ENCODE data around the gene CCR5AS.
"Not testable (repeated sequence)": the region's sequence is repeated elsewhere in the genome, so short reads cannot be mapped to it uniquely, and the experiment has no call there.

Gene CCR5AS

GRCh38 chr3:46405301-46406019 lies 1.4 kb downstream of the CCR5AS start:
- DNase-seq (ENCODE audit: low read depth), result no peak

DNA sequence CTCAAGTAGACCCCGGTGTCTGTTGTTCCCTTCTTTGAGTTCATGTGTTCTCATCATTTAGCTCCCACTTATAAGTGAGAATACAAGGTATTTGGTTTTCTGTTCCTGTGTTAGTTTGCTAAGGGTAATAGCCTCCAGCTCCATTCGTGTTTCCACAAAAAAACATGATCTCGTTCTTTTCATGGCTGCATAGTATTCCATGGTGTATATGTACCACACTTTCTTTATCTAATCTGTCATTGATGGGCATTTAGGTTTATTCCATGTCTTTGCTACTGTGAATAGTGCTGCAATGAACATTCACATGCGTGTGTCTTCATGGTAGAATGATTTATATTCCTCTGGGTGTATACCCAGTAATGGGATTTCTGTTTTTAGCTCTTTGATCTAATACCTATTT lies 4.0 kb downstream of the CCR5AS start:
- not testable (repeated sequence) for DNase-seq (ENCODE audit: low read depth)

GRCh38 chr3:46401579-46401978 lies 5.3 kb downstream of the CCR5AS start:
- DNase-seq (ENCODE audit: low read depth), result no peak

DNA sequence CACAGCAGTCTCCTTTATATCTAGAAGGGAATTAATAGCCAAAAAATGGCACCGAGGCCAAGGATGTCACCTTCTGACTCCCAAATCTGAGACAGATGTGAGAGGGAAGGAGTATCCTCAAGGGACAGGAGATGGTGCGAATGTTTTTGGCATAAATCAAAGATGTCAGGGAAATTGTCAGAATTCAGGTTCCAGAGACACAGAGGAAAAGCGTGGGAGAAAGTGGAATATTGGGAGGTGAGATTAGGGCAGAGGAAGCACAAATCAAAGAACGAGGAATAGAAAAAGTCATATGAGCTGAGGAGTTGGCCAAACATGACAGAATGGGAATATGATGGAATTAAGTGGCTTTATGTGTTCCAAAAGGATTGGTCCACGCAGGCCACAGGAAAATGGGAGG lies 6.0 kb downstream of the CCR5AS start:
- DNase-seq (ENCODE audit: low read depth), result no peak

- DNase-seq (ENCODE audit: low read depth), result peak; percentile 69
Measured at GRCh38 chr3:46400000-46400734, 6.7 kb downstream of the CCR5AS start.

DNA sequence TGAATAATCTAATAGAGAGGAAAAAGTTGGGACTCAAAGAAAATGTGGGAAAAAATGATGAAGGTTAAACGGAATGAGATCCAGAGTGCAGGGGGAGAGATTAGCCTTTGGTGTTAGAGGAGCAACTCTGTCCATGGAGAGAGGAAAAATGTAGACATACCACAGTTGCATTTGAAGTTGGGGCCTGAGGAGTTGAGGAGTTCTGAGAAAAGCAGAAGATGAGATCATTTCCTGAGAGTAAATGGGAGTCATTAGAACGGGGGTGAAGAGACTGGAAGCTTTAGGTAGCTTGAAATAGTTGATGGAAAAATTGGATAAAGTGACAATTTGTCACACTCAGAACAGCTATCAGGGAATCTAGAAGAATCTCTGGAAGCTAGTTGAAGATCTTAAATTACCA lies 7.3 kb downstream of the CCR5AS start:
- DNase-seq (ENCODE audit: low read depth), result no peak

- DNase-seq (ENCODE audit: low read depth), result no peak
Measured at GRCh38 chr3:46399098-46399497, 7.8 kb downstream of the CCR5AS start.

GRCh38 chr3:46398186-46398955 lies 8.5 kb downstream of the CCR5AS start:
- DNase-seq (ENCODE audit: low read depth), result no peak

- no peak for DNase-seq (ENCODE audit: low read depth)
Measured at GRCh38 chr3:46397111-46397510, 9.8 kb downstream of the CCR5AS start.

DNA sequence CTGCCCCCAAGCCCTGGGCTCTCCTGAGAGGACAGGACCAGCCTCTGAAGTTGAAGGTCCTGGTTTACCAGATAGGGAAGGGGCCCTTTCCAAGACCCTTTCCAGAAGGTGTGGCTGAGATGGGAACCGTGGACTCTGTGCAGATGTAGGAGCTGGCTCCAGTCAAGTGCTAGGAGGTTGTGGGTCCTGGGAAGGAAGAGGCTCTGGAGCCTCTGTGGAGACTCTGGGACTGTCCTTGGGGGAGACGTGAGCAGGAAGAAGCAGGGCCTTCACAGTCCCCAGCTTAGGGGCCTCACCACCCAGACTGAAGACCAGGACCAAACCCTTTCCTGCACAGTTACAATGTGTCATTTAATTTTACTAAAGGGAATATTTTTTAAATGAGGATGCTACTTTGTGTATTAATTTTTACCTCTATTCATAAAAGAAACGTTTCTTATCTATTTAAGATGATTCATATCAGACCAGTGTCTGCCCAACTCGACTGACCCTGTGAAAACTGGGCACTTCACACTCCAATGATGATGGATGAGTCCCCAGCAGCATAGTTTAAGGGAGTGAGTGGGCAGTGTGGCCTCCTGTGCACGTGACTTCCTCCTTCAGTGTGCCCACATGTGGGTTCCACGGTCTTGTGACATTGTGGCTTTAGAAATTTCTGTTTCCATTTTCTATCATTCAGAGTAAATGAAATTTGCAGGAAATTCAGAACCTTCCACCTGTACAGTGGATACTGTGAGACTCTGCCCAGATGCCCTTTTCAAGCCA lies 10.9 kb downstream of the CCR5AS start:
- DNase-seq (ENCODE audit: low read depth), result no peak

DNA sequence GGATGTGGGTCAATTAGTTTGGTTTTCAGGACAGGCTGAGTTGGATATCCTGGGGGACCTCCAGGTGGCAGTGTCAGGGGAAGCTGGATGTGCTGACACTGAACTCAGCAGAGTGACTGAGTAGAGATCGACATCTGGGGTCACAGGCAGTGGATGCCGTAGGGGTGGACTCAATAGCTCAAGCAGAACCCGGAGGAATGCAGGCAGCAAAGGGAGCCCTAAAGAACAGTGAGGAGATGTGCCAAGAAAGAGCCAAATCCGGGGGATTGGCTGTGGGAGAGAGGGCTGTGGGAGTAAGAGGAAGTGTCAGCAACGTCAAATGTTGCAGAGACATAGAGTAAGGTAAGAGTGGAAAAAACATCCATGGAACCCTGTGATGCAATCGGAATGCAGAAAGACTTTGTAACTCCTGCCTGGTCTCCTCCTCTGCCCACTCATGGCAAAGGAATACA lies 11.6 kb downstream of the CCR5AS start:
- DNase-seq (ENCODE audit: low read depth), result no peak

DNA sequence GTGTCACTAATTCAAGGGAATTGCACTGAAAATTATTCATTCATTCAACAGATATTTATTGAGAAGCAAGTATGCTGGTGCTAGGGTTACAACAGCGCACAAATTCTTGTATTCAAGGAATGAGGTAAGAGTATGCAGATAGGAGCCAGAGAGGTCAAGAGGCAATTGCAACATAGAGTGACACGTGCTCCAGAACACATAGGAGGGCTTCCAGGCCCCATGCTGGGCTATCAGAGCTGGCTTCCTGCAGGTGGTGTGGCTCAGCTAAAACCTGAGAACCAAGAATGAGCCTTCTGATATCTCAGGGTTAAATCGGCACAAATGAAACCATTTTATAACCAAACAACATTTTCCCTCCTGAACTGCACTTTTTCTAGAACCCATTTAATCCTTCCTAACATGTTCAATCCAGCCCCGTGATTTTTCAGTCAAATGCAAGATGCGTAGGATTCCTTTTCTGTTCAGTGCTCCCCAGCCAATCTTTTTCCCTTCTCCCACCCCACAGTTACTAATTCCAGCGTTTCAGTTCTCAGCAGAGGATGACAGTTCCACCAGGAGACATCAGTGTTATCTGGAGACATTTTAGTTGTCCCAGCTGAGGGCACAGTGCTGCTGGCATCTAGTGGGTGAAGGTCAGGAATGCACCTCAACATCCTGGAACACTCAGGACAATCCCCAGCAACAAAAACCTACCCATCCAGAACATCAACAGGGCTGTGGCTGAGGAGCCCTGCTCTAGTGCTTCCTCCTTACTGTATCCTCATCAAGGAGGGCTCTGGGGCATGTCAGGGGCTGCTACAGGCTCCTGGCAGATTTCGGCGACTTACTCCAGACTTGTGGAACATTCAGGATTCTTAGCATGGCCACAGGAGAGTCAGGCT lies 13.1 kb downstream of the CCR5AS start:
- no peak for DNase-seq (ENCODE audit: low read depth)

DNA sequence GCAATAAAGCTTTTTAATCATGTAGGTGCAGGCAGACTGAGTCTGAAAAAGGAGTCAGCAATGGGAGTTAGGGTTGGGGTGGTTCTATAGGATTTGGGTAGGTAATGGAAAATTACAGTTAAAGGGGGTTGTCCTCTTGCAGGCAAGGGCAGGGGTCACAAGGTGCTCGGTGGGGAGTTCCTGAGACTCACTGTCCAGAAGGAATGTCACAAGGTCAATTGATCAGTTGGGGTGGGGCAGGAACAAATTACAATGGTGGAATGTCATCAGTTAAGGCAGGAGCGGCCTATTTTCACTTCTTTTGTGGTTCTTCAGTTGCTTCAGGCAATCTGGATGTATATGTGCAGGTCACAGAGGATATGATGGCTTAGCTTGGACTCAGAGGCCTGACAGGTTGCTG lies 13.9 kb downstream of the CCR5AS start:
- DNase-seq (ENCODE audit: low read depth), result no peak

DNA sequence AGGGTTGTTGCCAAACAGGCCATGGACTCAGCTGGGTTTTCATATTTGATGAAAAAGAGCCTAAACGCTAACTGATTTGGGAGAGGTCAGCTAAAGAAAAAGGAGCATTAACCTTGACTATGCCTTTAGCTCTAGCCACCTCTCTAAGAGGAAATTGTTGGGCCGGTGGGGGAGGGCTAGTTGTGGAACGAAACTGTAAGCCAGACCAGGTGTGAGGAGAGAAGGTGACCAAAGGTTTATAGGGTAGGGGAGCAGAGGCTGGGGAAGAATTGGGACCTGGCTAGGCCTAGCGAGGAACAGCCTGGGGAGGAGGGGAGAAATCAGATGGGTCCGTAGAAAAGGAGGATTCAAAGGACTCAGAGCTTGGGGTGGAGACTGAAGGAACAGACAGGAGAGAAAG lies 15.3 kb downstream of the CCR5AS start:
- not testable (repeated sequence) for DNase-seq (ENCODE audit: low read depth)

- no peak for DNase-seq (ENCODE audit: low read depth)
Measured at GRCh38 chr3:46389306-46389705, 17.6 kb downstream of the CCR5AS start.

DNA sequence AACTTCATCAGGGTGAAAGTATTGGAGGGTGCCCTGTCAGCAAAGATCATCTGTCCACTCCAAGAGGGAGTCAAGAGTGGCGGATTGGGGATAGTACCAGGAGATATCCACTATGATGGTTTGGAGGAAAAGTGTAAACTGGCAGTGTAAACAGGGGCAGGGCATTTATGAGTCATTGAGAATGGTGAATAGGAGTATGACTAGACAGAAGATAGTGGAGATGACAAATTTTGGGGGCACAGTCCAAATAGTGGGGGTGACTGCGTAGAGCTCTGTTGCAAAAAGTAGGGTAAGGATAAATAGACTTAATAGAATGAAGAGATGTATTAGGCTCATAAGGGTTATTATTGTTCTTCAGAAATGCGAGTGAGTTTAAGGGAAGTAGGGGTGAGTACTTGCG lies 18.0 kb downstream of the CCR5AS start:
- not testable (repeated sequence) for DNase-seq (ENCODE audit: low read depth)

GRCh38 chr3:46386205-46386604 lies 20.7 kb downstream of the CCR5AS start:
- DNase-seq (ENCODE audit: low read depth), result peak; percentile 38

GRCh38 chr3:46383951-46384330 lies 22.9 kb downstream of the CCR5AS start:
- DNase-seq (ENCODE audit: low read depth), result no peak

- DNase-seq (ENCODE audit: low read depth), result no peak
Measured at GRCh38 chr3:46383211-46383950, 23.5 kb downstream of the CCR5AS start.

DNA sequence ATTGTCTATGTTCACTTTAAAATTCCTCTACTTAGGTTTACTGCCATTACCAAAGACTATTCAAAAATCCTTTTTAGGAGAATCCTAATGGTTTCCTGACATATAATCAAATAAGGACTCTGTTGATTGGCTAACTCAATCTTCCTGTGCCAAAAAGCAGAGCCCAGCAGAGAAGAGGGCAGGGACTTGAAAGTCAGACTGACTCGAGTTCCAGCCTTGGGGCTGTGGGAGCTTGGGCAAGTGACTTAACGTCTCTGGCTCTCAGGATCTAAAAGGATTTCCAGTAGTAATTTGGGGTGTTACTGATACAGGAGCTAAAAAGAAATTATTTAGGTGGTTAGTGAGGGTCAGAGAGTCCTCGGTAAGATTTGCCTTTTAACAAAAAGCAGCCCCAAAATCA lies 25.2 kb downstream of the CCR5AS start:
- no peak for DNase-seq (ENCODE audit: low read depth)

Measured in Daoy (cell line).